Stimulated activated CD4-positive, alpha-beta T cell treated with anti-CD3 and anti-CD28 coated beads, Interleukin-4, amount 100 ng/mL, for 1 hour (primary cell): ENCODE results near the gene PCYT1A.
A peak's percentile ranks its signal among the peaks of the same experiment; 100 is the strongest.

ENCODE experiments used
- DNase-seq: peaks from one replicate; pipeline ENCODE4 v3.0.0-alpha.2; 2020

PCYT1A gene

GRCh38 chr3:196235452-196236122 lies 51.9 kb downstream of the PCYT1A start:
- no peak for DNase-seq

- no peak for DNase-seq
Observed at GRCh38 chr3:196232882-196233251, 54.7 kb downstream of the PCYT1A start.

- DNase-seq = no peak
Observed at GRCh38 chr3:196232154-196232881, 55.2 kb downstream of the PCYT1A start.

- no peak for DNase-seq
Observed at GRCh38 chr3:196227629-196228493, 59.7 kb downstream of the PCYT1A start.

- no peak for DNase-seq
Observed at GRCh38 chr3:196227121-196227561, 60.4 kb downstream of the PCYT1A start.

GRCh38 chr3:196225763-196226364 lies 61.7 kb downstream of the PCYT1A start:
- DNase-seq = no peak

GRCh38 chr3:196225086-196225485 lies 62.4 kb downstream of the PCYT1A start:
- no peak for DNase-seq

- no peak for DNase-seq
Observed at GRCh38 chr3:196222876-196223595, 64.5 kb downstream of the PCYT1A start.

GRCh38 chr3:196220991-196221390 lies 66.5 kb downstream of the PCYT1A start:
- no peak for DNase-seq

GRCh38 chr3:196220587-196220986 lies 66.9 kb downstream of the PCYT1A start:
- no peak for DNase-seq

- no peak for DNase-seq
Observed at GRCh38 chr3:196219970-196220311, 67.6 kb downstream of the PCYT1A start.

- peak; percentile 51 for DNase-seq
Observed at GRCh38 chr3:196219194-196219969, 68.1 kb downstream of the PCYT1A start.

GRCh38 chr3:196218155-196218712 lies 69.3 kb downstream of the PCYT1A start:
- no peak for DNase-seq

GRCh38 chr3:196217307-196218154 lies 70.0 kb downstream of the PCYT1A start:
- no peak for DNase-seq

- DNase-seq = no peak
Observed at GRCh38 chr3:196216681-196217211, 70.8 kb downstream of the PCYT1A start.

GRCh38 chr3:196216089-196216564 lies 71.4 kb downstream of the PCYT1A start, which contains the start of gene SLC51A:
Gene SLC51A, plus strand, starts transcription at chr3:196216534. Its CDS starts 179 bp downstream, at chr3:196216713.
- no peak for DNase-seq

GRCh38 chr3:196215493-196216020 lies 72.0 kb downstream of the PCYT1A start:
- DNase-seq = no peak

- DNase-seq = no peak
Observed at GRCh38 chr3:196214783-196215441, 72.6 kb downstream of the PCYT1A start.
